GM23338 (cell line): Measurements from ENCODE around the gene MYO3B. TPM values are rescaled to one million over a fixed set of nuclear protein-coding genes. Genes with fewer than 3 reads are reported as not detected.

Source experiments
- ATAC-seq: fragments of 200-7000 bp; cut with Tn5 transposase; 3 replicates; pipeline ENCODE4 v1.9.1; 2020
- DNase-seq: peaks from one replicate; pipeline ENCODE4 v3.0.0-alpha.2; 2015; ENCODE audit warnings: low spot score
- H2AFZ ChIP-seq: fragments of 200-600 bp; sonication (generic); 2 replicates; pipeline ENCODE4 v1.8.0; 2016; ENCODE audit warnings: antibody characterized with exemption, mild to moderate bottlenecking, moderate library complexity
- H3F3A ChIP-seq: fragments of 200-600 bp; sonication (generic); replicated peaks from 2 replicates; pipeline ENCODE4 v1.8.0; 2017; ENCODE audit warnings: antibody characterized with exemption, mixed run types, low read depth
- H3K27ac ChIP-seq: fragments of 200-600 bp; sonication (generic); 2 replicates; pipeline ENCODE4 v1.6.1; 2016; ENCODE audit warnings: low read depth
- H3K27me3 ChIP-seq: fragments of 200-600 bp; sonication (generic); 2 replicates; pipeline ENCODE4 v1.8.0; 2016; ENCODE audit warnings: mild to moderate bottlenecking, mixed run types, moderate library complexity; ENCODE audit not compliant: insufficient read depth
- H3K36me3 ChIP-seq: fragments of 200-600 bp; sonication (generic); 2 replicates; pipeline ENCODE4 v1.8.0; 2016; ENCODE audit warnings: mild to moderate bottlenecking; ENCODE audit not compliant: insufficient read depth
- H3K4me1 ChIP-seq: fragments of 200-600 bp; sonication (generic); 2 replicates; pipeline ENCODE4 v1.8.0; 2016; ENCODE audit warnings: mild to moderate bottlenecking, moderate library complexity; ENCODE audit not compliant: insufficient read depth
- H3K4me2 ChIP-seq: fragments of 200-600 bp; sonication (generic); 2 replicates; pipeline ENCODE4 v1.7.1; 2017; ENCODE audit warnings: mixed run types
- H3K4me3 ChIP-seq: fragments of 200-600 bp; sonication (generic); 2 replicates; pipeline ENCODE4 v1.6.1; 2016; ENCODE audit warnings: mixed run types
- H3K79me2 ChIP-seq: fragments of 200-600 bp; sonication (generic); replicated peaks from 2 replicates; pipeline ENCODE4 v1.8.0; 2017; ENCODE audit warnings: mild to moderate bottlenecking; ENCODE audit not compliant: insufficient read depth
- H3K9me2 ChIP-seq: fragments of 200-600 bp; sonication (generic); 2 replicates; pipeline ENCODE4 v1.8.0; 2017; ENCODE audit not compliant: insufficient read depth
- H4K20me1 ChIP-seq: fragments of 200-600 bp; sonication (generic); replicated peaks from 2 replicates; pipeline ENCODE4 v1.8.0; 2017; ENCODE audit warnings: mild to moderate bottlenecking; ENCODE audit not compliant: insufficient read depth
- H3K27ac Mint-ChIP-seq: 2 replicates; pipeline ENCODE4 v1.8.0; 2020; ENCODE audit warnings: inconsistent platforms, mild to moderate bottlenecking, moderate library complexity, mixed read lengths
- H3K27me3 Mint-ChIP-seq: 3 replicates; pipeline ENCODE4 v1.8.0; 2022; ENCODE audit warnings: low read depth, mild to moderate bottlenecking, moderate library complexity, mixed read lengths, inconsistent platforms; ENCODE audit not compliant: insufficient read depth, poor library complexity
- H3K36me3 Mint-ChIP-seq: 3 replicates; pipeline ENCODE4 v1.8.0; 2021; ENCODE audit warnings: low read depth, mild to moderate bottlenecking, inconsistent platforms, moderate library complexity, mixed read lengths
- H3K4me1 Mint-ChIP-seq: 3 replicates; pipeline ENCODE4 v1.8.0; 2020; ENCODE audit warnings: mild to moderate bottlenecking, inconsistent platforms, mixed read lengths
- H3K4me3 Mint-ChIP-seq: 3 replicates; pipeline ENCODE4 v1.8.0; 2021; ENCODE audit warnings: moderate library complexity, mild to moderate bottlenecking, inconsistent platforms, mixed read lengths
- H3K9me3 Mint-ChIP-seq: 3 replicates; pipeline ENCODE4 v1.8.0; 2020; ENCODE audit warnings: moderate library complexity, mild to moderate bottlenecking, inconsistent platforms, mixed read lengths
- CREB1 ChIP-seq: fragments of 250-450 bp; sonication (Bioruptor Pico); IDR thresholded peaks from 2 replicates; pipeline ENCODE4 v1.5.0; 2020; ENCODE audit warnings: low read depth, mild to moderate bottlenecking, moderate library complexity
- CTCF ChIP-seq, 2 experiments: fragments of 200-600 bp in 1 of 2; sonication (generic) in 1 of 2; conservative IDR thresholded peaks; 2 replicates each; pipeline versions ENCODE4 v1.5.1 to v1.6.1; 2016 to 2017; ENCODE audit warnings: antibody characterized with exemption in 2 of 2, low read depth in 2 of 2, mild to moderate bottlenecking in 2 of 2, moderate library complexity in 1 of 2
- EZH2 ChIP-seq: fragments of 200-600 bp; sonication (generic); IDR thresholded peaks from one replicate; pipeline ENCODE4 v1.8.0; 2017; ENCODE audit warnings: antibody characterized with exemption, mild to moderate bottlenecking, low read depth; ENCODE audit not compliant: unreplicated experiment
- EZH2phosphoT487 ChIP-seq: fragments of 200-600 bp; sonication (generic); IDR thresholded peaks from one replicate; pipeline ENCODE4 v1.8.1; 2018; ENCODE audit warnings: antibody characterized with exemption; ENCODE audit not compliant: unreplicated experiment
- JUNB ChIP-seq: IDR thresholded peaks from one replicate; pipeline ENCODE4 v1.6.1; 2016; ENCODE audit warnings: antibody characterized with exemption; ENCODE audit not compliant: unreplicated experiment
- NANOG ChIP-seq: IDR thresholded peaks from 2 replicates; pipeline ENCODE4 v1.6.1; 2016; ENCODE audit warnings: antibody characterized with exemption, borderline replicate concordance
- POLR2AphosphoS5 ChIP-seq: IDR thresholded peaks from 2 replicates; pipeline ENCODE4 v1.6.1; 2016; ENCODE audit warnings: antibody characterized with exemption, low read depth
- STAT1 ChIP-seq: IDR thresholded peaks from one replicate; pipeline ENCODE4 v1.6.1; 2016; ENCODE audit warnings: antibody characterized with exemption; ENCODE audit not compliant: unreplicated experiment
- ZNF114 ChIP-seq: fragments of 250-450 bp; sonication (Bioruptor Pico); IDR thresholded peaks from 2 replicates; pipeline ENCODE4 v1.5.0; 2020; ENCODE audit warnings: mild to moderate bottlenecking, moderate library complexity
- ZNF331 ChIP-seq: fragments of 250-450 bp; sonication (Bioruptor Pico); IDR thresholded peaks from 2 replicates; pipeline ENCODE4 v1.5.0; 2020; ENCODE audit warnings: low read depth, mild to moderate bottlenecking, moderate library complexity
- polyA plus RNA-seq: library from polyadenylated mRNA; unstranded; fragments of >200 nt; fragmentation: Nextera tagmentation; extraction: Ambion mirVana; gene quantifications from 2 replicates; pipeline ENCODE4 v1.2.1, GENCODE V29; 2016
- total RNA-seq: library from RNA; depleted of rRNA; stranded (reverse); fragments of >200 nt; shearing (Covaris generic); gene quantifications from 2 replicates; pipeline ENCODE4 v1.2.3, GENCODE V29; 2014
- TF ChIP-seq, protein P1 (sequence below): fragments of 250-450 bp; sonication (Bioruptor Pico); IDR thresholded peaks from 2 replicates; pipeline ENCODE4 v1.5.0; 2020; ENCODE audit warnings: mild to moderate bottlenecking, moderate library complexity
- TF ChIP-seq, protein P2 (sequence below): IDR thresholded peaks from 2 replicates; pipeline ENCODE4 v1.6.1; 2016; ENCODE audit warnings: antibody characterized with exemption
- TF ChIP-seq, protein P3 (sequence below): IDR thresholded peaks from one replicate; pipeline ENCODE4 v1.6.1; 2018; ENCODE audit warnings: antibody characterized with exemption; ENCODE audit not compliant: unreplicated experiment

Gene MYO3B
- total and polyA plus RNA-seq, 2 experiments from 2014 or later = 0.42 TPM; not detected in 1

DNA sequence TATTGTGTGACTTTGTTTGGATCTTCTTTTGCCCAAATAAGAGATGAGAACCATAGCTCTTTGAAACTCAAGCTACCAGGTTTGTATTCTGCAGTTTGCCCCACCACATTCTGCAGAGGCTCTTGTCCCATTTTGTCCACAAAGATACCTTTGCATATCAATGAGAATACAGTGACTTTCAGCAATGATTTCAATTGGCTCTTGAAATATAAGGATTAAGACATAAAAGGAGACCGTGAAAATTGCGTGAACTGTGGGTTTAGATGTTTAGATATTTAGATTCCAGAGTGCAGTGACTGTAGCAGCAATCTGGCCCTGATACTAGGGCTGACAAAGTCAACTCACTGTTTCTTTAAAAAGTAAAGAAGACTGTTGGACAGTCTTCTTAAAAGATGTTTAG is 390.6 kb downstream of the MYO3B start:
- no peak overlapping the region for H3K27ac ChIP-seq
- DNase-seq (no peak), ATAC-seq (no peak)
- no peaks in the 10 kb centered on the region for H3K36me3 ChIP-seq
- Mint-ChIP-seq H3K27ac (no peak overlapping the region), H3K4me1 (no peaks in the 10 kb centered on the region), H3K9me3 (no peaks in the 10 kb centered on the region), H3K27me3 (no peaks in the 10 kb centered on the region), H3K36me3 (no peaks in the 10 kb centered on the region), H3K4me3 (no peak overlapping the region)
- no peak overlapping the region for H2AFZ ChIP-seq
- H3K4me1 ChIP-seq = 0 out of 2 replicates have a peak, but pooled peaks cover 2% of the 10 kb centered on the region
- no peaks in the 10 kb centered on the region for H3K79me2 ChIP-seq
- 0 out of 2 replicates have a peak, but pooled peaks cover 3% of the 10 kb centered on the region for H3K9me2 ChIP-seq
- no peaks in the 10 kb centered on the region for H3F3A ChIP-seq
- no peaks in the 10 kb centered on the region for H4K20me1 ChIP-seq
- no peaks in the 10 kb centered on the region for H3K27me3 ChIP-seq
- TF ChIP-seq, protein P1, sequence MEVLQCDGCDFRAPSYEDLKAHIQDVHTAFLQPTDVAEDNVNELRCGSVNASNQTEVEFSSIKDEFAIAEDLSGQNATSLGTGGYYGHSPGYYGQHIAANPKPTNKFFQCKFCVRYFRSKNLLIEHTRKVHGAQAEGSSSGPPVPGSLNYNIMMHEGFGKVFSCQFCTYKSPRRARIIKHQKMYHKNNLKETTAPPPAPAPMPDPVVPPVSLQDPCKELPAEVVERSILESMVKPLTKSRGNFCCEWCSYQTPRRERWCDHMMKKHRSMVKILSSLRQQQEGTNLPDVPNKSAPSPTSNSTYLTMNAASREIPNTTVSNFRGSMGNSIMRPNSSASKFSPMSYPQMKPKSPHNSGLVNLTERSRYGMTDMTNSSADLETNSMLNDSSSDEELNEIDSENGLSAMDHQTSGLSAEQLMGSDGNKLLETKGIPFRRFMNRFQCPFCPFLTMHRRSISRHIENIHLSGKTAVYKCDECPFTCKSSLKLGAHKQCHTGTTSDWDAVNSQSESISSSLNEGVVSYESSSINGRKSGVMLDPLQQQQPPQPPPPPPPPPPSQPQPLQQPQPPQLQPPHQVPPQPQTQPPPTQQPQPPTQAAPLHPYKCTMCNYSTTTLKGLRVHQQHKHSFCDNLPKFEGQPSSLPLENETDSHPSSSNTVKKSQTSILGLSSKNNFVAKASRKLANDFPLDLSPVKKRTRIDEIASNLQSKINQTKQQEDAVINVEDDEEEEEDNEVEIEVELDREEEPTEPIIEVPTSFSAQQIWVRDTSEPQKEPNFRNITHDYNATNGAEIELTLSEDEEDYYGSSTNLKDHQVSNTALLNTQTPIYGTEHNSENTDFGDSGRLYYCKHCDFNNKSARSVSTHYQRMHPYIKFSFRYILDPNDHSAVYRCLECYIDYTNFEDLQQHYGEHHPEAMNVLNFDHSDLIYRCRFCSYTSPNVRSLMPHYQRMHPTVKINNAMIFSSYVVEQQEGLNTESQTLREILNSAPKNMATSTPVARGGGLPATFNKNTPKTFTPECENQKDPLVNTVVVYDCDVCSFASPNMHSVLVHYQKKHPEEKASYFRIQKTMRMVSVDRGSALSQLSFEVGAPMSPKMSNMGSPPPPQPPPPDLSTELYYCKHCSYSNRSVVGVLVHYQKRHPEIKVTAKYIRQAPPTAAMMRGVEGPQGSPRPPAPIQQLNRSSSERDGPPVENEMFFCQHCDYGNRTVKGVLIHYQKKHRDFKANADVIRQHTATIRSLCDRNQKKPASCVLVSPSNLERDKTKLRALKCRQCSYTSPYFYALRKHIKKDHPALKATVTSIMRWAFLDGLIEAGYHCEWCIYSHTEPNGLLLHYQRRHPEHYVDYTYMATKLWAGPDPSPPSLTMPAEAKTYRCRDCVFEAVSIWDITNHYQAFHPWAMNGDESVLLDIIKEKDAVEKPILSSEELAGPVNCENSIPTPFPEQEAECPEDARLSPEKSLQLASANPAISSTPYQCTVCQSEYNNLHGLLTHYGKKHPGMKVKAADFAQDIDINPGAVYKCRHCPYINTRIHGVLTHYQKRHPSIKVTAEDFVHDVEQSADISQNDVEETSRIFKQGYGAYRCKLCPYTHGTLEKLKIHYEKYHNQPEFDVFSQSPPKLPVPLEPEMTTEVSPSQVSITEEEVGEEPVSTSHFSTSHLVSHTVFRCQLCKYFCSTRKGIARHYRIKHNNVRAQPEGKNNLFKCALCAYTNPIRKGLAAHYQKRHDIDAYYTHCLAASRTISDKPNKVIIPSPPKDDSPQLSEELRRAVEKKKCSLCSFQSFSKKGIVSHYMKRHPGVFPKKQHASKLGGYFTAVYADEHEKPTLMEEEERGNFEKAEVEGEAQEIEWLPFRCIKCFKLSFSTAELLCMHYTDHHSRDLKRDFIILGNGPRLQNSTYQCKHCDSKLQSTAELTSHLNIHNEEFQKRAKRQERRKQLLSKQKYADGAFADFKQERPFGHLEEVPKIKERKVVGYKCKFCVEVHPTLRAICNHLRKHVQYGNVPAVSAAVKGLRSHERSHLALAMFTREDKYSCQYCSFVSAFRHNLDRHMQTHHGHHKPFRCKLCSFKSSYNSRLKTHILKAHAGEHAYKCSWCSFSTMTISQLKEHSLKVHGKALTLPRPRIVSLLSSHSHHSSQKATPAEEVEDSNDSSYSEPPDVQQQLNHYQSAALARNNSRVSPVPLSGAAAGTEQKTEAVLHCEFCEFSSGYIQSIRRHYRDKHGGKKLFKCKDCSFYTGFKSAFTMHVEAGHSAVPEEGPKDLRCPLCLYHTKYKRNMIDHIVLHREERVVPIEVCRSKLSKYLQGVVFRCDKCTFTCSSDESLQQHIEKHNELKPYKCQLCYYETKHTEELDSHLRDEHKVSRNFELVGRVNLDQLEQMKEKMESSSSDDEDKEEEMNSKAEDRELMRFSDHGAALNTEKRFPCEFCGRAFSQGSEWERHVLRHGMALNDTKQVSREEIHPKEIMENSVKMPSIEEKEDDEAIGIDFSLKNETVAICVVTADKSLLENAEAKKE (CRISPR knock-in tag) = no peak
- no peak for TF ChIP-seq EZH2phosphoT487
- no peak for TF ChIP-seq NANOG
- no peak for TF ChIP-seq STAT1
- no peak for TF ChIP-seq EZH2
- TF ChIP-seq ZNF331 (CRISPR knock-in tag) = no peak
- no peak for TF ChIP-seq POLR2AphosphoS5
- TF ChIP-seq, protein P2, sequence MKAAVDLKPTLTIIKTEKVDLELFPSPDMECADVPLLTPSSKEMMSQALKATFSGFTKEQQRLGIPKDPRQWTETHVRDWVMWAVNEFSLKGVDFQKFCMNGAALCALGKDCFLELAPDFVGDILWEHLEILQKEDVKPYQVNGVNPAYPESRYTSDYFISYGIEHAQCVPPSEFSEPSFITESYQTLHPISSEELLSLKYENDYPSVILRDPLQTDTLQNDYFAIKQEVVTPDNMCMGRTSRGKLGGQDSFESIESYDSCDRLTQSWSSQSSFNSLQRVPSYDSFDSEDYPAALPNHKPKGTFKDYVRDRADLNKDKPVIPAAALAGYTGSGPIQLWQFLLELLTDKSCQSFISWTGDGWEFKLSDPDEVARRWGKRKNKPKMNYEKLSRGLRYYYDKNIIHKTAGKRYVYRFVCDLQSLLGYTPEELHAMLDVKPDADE = no peak
- no peak for TF ChIP-seq CTCF (conservative IDR thresholded peaks at IDR 0.05; ENCODE audit: low read depth in 2 of 2)
- TF ChIP-seq, protein P3, sequence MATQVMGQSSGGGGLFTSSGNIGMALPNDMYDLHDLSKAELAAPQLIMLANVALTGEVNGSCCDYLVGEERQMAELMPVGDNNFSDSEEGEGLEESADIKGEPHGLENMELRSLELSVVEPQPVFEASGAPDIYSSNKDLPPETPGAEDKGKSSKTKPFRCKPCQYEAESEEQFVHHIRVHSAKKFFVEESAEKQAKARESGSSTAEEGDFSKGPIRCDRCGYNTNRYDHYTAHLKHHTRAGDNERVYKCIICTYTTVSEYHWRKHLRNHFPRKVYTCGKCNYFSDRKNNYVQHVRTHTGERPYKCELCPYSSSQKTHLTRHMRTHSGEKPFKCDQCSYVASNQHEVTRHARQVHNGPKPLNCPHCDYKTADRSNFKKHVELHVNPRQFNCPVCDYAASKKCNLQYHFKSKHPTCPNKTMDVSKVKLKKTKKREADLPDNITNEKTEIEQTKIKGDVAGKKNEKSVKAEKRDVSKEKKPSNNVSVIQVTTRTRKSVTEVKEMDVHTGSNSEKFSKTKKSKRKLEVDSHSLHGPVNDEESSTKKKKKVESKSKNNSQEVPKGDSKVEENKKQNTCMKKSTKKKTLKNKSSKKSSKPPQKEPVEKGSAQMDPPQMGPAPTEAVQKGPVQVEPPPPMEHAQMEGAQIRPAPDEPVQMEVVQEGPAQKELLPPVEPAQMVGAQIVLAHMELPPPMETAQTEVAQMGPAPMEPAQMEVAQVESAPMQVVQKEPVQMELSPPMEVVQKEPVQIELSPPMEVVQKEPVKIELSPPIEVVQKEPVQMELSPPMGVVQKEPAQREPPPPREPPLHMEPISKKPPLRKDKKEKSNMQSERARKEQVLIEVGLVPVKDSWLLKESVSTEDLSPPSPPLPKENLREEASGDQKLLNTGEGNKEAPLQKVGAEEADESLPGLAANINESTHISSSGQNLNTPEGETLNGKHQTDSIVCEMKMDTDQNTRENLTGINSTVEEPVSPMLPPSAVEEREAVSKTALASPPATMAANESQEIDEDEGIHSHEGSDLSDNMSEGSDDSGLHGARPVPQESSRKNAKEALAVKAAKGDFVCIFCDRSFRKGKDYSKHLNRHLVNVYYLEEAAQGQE = no peak
- TF ChIP-seq CREB1 (CRISPR knock-in tag) = no peak
- no peak for TF ChIP-seq ZNF114 (CRISPR knock-in tag)
- no peak for TF ChIP-seq JUNB
- H3K4me3 ChIP-seq = no peak overlapping the region
- H3K4me2 ChIP-seq = no peak overlapping the region
